Measurements from ENCODE around the gene MOCOS.

GRCh38 chr18:36255072-36255698 is 67.9 kb downstream of the MOCOS start:
- TF ChIP-seq POLR2A (IDR thresholded peaks at IDR 0.05) (no peak), CTCF (IDR thresholded peaks at IDR 0.05) (no peak)

All from body of pancreas (tissue), 4 donors.